Panc1 (cell line): ENCODE data around the gene MAP3K20. TPM values are rescaled to one million over a fixed set of nuclear protein-coding genes. Genes with fewer than 3 reads are reported as not detected.

Experiments
- ATAC-seq: fragments of 200-7000 bp; cut with Tn5 transposase; 2 replicates; pipeline ENCODE4 v1.9.1; 2020; ENCODE audit warnings: mild to moderate bottlenecking, moderate library complexity
- BruUV-seq: library from RNA; stranded (reverse); fragments of 400-500 nt; replicated peaks from 2 replicates; lab custom pipeline; 2021; lab: Mats Ljungman, UMichigan
- CTCF ChIA-PET: fragments of 300-600 bp; sonication (Branson Sonifier 250); formaldehyde crosslinking; loops from one replicate; lab custom pipeline; 2022; ENCODE audit warnings: antibody characterized with exemption; lab: Charles Lee
- POLR2A ChIA-PET: fragments of 300-600 bp; sonication (Branson Sonifier 250); formaldehyde crosslinking; loops from one replicate; lab custom pipeline; 2022; ENCODE audit warnings: antibody characterized with exemption; lab: Charles Lee
- DNase-seq: peaks from one replicate; pipeline ENCODE4 v3.0.0-alpha.2; 2010; ENCODE audit warnings: low read depth, low spot score
- H3K27ac ChIP-seq: 2 replicates; pipeline ENCODE4 v1.5.1; 2011; ENCODE audit warnings: mild to moderate bottlenecking, low read length, inconsistent platforms
- H3K27me3 ChIP-seq: fragments of 200-500 bp; sonication (Bioruptor generic); 2 replicates; pipeline ENCODE4 v1.6.0; 2014; ENCODE audit warnings: low read length, inconsistent platforms; ENCODE audit not compliant: control insufficient read depth, insufficient read depth
- H3K36me3 ChIP-seq: fragments of 200-500 bp; sonication (Bioruptor generic); 2 replicates; pipeline ENCODE4 v1.5.1; 2014; ENCODE audit warnings: inconsistent platforms, mild to moderate bottlenecking, low read length, moderate library complexity; ENCODE audit not compliant: control insufficient read depth, insufficient read depth
- H3K4me1 ChIP-seq: 2 replicates; pipeline ENCODE4 v1.5.1; 2011; ENCODE audit warnings: inconsistent platforms, mild to moderate bottlenecking, low read length, moderate library complexity; ENCODE audit not compliant: control insufficient read depth, insufficient read depth
- H3K4me3 ChIP-seq, 2 experiments: 2 replicates each; pipeline ENCODE4 v1.5.1; 2011 to 2012; ENCODE audit warnings: low read depth in 2 of 2, low read length in 2 of 2, mild to moderate bottlenecking in 2 of 2, inconsistent platforms in 1 of 2, moderate library complexity in 1 of 2
- H3K9me3 ChIP-seq: fragments of 200-500 bp; sonication (Bioruptor generic); 2 replicates; pipeline ENCODE4 v1.5.1; 2014; ENCODE audit warnings: low read depth, mild to moderate bottlenecking, inconsistent platforms, low read length, moderate library complexity; ENCODE audit not compliant: control insufficient read depth, insufficient read depth
- CTCF ChIP-seq: fragments of 450-650 bp; IDR thresholded peaks from 2 replicates; pipeline ENCODE4 v1.5.1; 2017; ENCODE audit warnings: mild to moderate bottlenecking
- POLR2AphosphoS5 ChIP-seq: IDR thresholded peaks from 2 replicates; pipeline ENCODE4 v1.6.1; 2012; ENCODE audit warnings: mild to moderate bottlenecking, low read depth, low read length, moderate library complexity
- REST ChIP-seq, 2 experiments: IDR thresholded peaks; 2 replicates each; pipeline ENCODE4 v1.6.1; 2011 to 2012; ENCODE audit warnings: low read depth in 2 of 2, control low read depth in 1 of 2, low read length in 1 of 2, mild to moderate bottlenecking in 1 of 2, moderate library complexity in 1 of 2; ENCODE audit not compliant: insufficient read depth in 1 of 2
- SIN3A ChIP-seq: IDR thresholded peaks from 2 replicates; pipeline ENCODE4 v1.6.1; 2012; ENCODE audit warnings: low read depth, mild to moderate bottlenecking, low read length, moderate library complexity, borderline replicate concordance; ENCODE audit not compliant: insufficient read depth
- TCF7L2 ChIP-seq: IDR thresholded peaks from 2 replicates; pipeline ENCODE4 v1.6.1; 2011; ENCODE audit warnings: mild to moderate bottlenecking, low read depth, low read length, inconsistent platforms
- in situ Hi-C: cut with HindIII; loops from 2 replicates; pipeline ENCODE4 v1.10.0; 2016; ENCODE audit warnings: low sequenced_read_pairs, low pct_unique_long_range_greater_than_20kb
- intact Hi-C: fragments of 100-400 bp; cut with micrococcal nuclease; formaldehyde crosslinking; loops from one replicate; pipeline ENCODE4 v1.10.0; 2022; ENCODE audit not compliant: unreplicated experiment
- total RNA-seq: library from RNA; stranded (reverse); gene quantifications from one replicate; pipeline ENCODE4 v1.2.1, GENCODE V29; 2021; ENCODE audit not compliant: unreplicated experiment

MAP3K20 gene
- total RNA-seq, 1 experiment from 2014 or later, result 121 TPM

- Histone ChIP-seq H3K9me3 (no peaks in the 10 kb centered on the region), H3K36me3 (peaks cover 5% of the 10 kb centered on the region), H3K4me1 (peaks cover 16% of the 10 kb centered on the region), H3K27me3 (no peaks in the 10 kb centered on the region), H3K4me3 (no peak overlapping the region), H3K27ac (peak overlapping the region; percentile 79; the same call in 1 of the 2 replicates)
- in situ Hi-C loops, result no loop called here
- POLR2A ChIA-PET, result interaction anchor here (0.7 kb wide), 1 partner anchor 163 kb away, joined by 3 read pairs; no protein-coding TSS in a partner anchor
- ATAC-seq, result no peak
- DNase-seq, result no peak
- no TSS peak for BruUV-seq
- no peak for TF ChIP-seq SIN3A
- TF ChIP-seq POLR2AphosphoS5, result no peak
- TF ChIP-seq CTCF, result no peak
- TF ChIP-seq TCF7L2, result no peak
- TF ChIP-seq REST (IDR thresholded peaks at IDR 0.05; ENCODE audit: insufficient read depth in 1 of 2, low read depth in 2 of 2, low read length in 1 of 2), result no peak
- CTCF ChIA-PET, result interaction anchor here (0.6 to 1.9 kb wide), 6 partner anchors 107 to 202 kb away, joined by 3 to 11 read pairs (median 4); no protein-coding TSS in a partner anchor
- intact Hi-C loops, result no loop called here
These were observed 141.6 kb downstream of the MAP3K20 start for GRCh38 chr2:173217116-173217840.

GRCh38 chr2:173218326-173219056, 142.8 kb downstream of the MAP3K20 start:
- H3K9me3 ChIP-seq, result no peaks in the 10 kb centered on the region
- no peaks in the 10 kb centered on the region for H3K27me3 ChIP-seq
- no peak for DNase-seq
- no TSS peak for BruUV-seq
- H3K36me3 ChIP-seq, result peaks cover 8% of the 10 kb centered on the region
- ATAC-seq, result peak; percentile 75
- TF ChIP-seq SIN3A (no peak), POLR2AphosphoS5 (no peak), CTCF (no peak), REST (IDR thresholded peaks at IDR 0.05; ENCODE audit: insufficient read depth in 1 of 2, low read depth in 2 of 2, low read length in 1 of 2) (no peak), TCF7L2 (no peak)
- ChIA-PET POLR2A (interaction anchor here (0.6 kb wide), 1 partner anchor 167 kb away, joined by 3 read pairs; no protein-coding TSS in a partner anchor), CTCF (no interaction called here)
- no peak overlapping the region for H3K4me3 ChIP-seq
- H3K4me1 ChIP-seq, result peaks cover 16% of the 10 kb centered on the region
- H3K27ac ChIP-seq, result peak overlapping the region; percentile 79
- intact Hi-C loops (no loop called here), in situ Hi-C loops (no loop called here)
